Chondrocyte (in vitro differentiated cells): ENCODE results near the gene PDE6D. TPM values are rescaled to one million over a fixed set of nuclear protein-coding genes. Genes with fewer than 3 reads are reported as not detected.
A peak's percentile ranks its signal among the peaks of the same experiment; 100 is the strongest.

Experiments
- DNase-seq: peaks from one replicate; pipeline ENCODE4 v3.0.0; 2021; ENCODE audit warnings: mixed read lengths, low spot score
- H3K27ac Mint-ChIP-seq: one replicate; pipeline ENCODE4 v1.8.0; 2021; ENCODE audit warnings: mild to moderate bottlenecking, moderate library complexity, mixed read lengths; ENCODE audit not compliant: unreplicated experiment
- H3K27me3 Mint-ChIP-seq: 2 replicates; pipeline ENCODE4 v1.8.0; 2021; ENCODE audit warnings: low read depth, mixed read lengths
- H3K36me3 Mint-ChIP-seq: 2 replicates; pipeline ENCODE4 v1.8.0; 2021; ENCODE audit warnings: low read depth, mixed read lengths
- H3K4me1 Mint-ChIP-seq: 2 replicates; pipeline ENCODE4 v1.8.0; 2021; ENCODE audit warnings: low read depth, mild to moderate bottlenecking, mixed read lengths
- H3K4me3 Mint-ChIP-seq: one replicate; pipeline ENCODE4 v1.8.0; 2021; ENCODE audit warnings: mild to moderate bottlenecking, moderate library complexity, mixed read lengths; ENCODE audit not compliant: unreplicated experiment
- H3K9me3 Mint-ChIP-seq: 2 replicates; pipeline ENCODE4 v1.8.0; 2021; ENCODE audit warnings: low read depth, mixed read lengths
- CTCF ChIP-seq: fragments of 200-600 bp; sonication (generic); IDR thresholded peaks from 2 replicates; pipeline ENCODE4 v1.5.0; 2021; ENCODE audit warnings: antibody characterized with exemption, mild to moderate bottlenecking, moderate library complexity
- total RNA-seq: library from RNA; stranded (reverse); gene quantifications from 3 replicates; pipeline ENCODE4 v1.2.1, GENCODE V29; 2021

Gene PDE6D
- total RNA-seq, 1 donor from 2014 or later = 17.5 TPM

GRCh38 chr2:231717281-231718171, 63.6 kb downstream of the PDE6D start:
- H3K27me3 Mint-ChIP-seq = no peaks in the 10 kb centered on the region
- H3K27ac Mint-ChIP-seq = peak overlapping the region; percentile 20
- H3K9me3 Mint-ChIP-seq = no peaks in the 10 kb centered on the region
- H3K4me1 Mint-ChIP-seq = peaks cover 32% of the 10 kb centered on the region
- no peak overlapping the region for H3K4me3 Mint-ChIP-seq
- TF ChIP-seq CTCF = no peak
- H3K36me3 Mint-ChIP-seq = peaks cover 4% of the 10 kb centered on the region
- DNase-seq = peak; percentile 56

DNA sequence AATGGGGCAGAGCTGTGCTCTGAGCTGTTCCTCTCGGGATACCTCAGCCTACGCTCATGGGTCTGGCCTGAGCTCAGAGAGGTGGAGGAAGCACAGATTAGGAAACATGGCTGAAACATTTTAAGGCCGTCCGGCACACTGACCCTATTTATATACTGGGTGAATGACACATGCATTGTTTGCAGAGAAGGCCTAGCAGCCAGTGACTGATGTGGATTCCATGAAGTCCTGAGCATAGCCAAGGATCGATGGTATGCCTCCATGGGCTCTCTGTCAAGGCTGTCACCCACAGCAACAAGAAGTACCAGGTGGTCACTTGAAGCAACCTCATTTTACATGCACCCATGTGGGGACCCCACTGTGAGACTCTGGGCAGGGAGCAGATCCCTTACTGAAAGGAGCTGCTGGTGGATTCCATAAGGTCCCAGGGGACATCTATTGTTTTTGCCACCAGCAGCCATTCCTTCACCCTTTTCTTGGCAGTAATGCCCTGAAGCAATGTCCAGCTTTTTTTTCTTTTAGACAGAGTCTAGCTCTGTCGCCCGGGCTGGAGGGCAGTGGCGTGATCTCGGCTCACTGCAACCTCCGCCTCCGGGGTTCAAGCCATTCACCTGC, 64.3 kb downstream of the PDE6D start:
- Mint-ChIP-seq H3K27me3 (no peaks in the 10 kb centered on the region), H3K27ac (peak overlapping the region; percentile 73), H3K4me3 (no peak overlapping the region), H3K36me3 (peaks cover 9% of the 10 kb centered on the region), H3K9me3 (no peaks in the 10 kb centered on the region), H3K4me1 (peaks cover 39% of the 10 kb centered on the region)
- no peak for TF ChIP-seq CTCF
- peak; percentile 20 for DNase-seq

DNA sequence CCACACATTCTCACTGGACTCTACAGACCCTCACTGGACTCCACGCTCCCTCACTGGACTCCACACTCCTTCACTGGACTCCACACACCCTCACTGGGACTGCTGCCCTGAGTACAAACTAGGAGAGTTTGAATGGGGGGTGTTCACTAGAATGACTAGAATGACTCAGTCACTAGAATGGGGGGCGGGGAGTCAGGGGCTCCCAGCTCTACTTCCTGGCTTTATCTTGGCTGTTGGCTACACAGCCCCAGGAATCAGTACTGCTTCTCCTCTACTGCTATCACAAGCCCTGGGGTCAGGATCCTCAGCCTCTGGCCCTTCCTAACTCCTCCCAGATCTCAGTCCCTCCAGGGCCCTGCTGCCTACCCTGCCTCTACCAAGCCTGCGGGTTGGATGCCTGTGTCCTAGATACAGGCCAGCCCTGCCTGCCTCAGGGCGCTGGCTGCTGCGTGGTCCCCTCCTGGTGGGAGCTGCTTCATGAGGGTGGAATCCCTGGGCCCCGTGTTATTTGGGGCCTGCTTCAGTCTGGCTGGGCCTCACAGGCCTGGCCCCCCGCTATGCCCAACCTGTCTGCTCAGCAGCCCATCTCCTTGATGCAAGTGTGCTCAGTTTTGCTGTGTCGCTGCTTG, 65.0 kb downstream of the PDE6D start:
- H3K4me1 Mint-ChIP-seq = peaks cover 46% of the 10 kb centered on the region
- H3K27me3 Mint-ChIP-seq = no peaks in the 10 kb centered on the region
- H3K27ac Mint-ChIP-seq = peak overlapping the region; percentile 73
- peak; percentile 81 for DNase-seq
- peaks cover 12% of the 10 kb centered on the region for H3K36me3 Mint-ChIP-seq
- TF ChIP-seq CTCF = no peak
- no peak overlapping the region for H3K4me3 Mint-ChIP-seq
- no peaks in the 10 kb centered on the region for H3K9me3 Mint-ChIP-seq

- Mint-ChIP-seq H3K4me3 (no peak overlapping the region), H3K36me3 (peaks cover 12% of the 10 kb centered on the region), H3K9me3 (no peaks in the 10 kb centered on the region), H3K27me3 (no peaks in the 10 kb centered on the region), H3K27ac (peak overlapping the region; percentile 71), H3K4me1 (peaks cover 48% of the 10 kb centered on the region)
- no peak for DNase-seq
- TF ChIP-seq CTCF = peak; percentile 29
Measured at GRCh38 chr2:231715499-231715837, 65.6 kb downstream of the PDE6D start.
